Measurements from ENCODE around the gene TUBGCP5.

GRCh38 chr15:22951381-22952280 is 87.7 kb downstream of the TUBGCP5 start:
- TF ChIP-seq, protein P1, sequence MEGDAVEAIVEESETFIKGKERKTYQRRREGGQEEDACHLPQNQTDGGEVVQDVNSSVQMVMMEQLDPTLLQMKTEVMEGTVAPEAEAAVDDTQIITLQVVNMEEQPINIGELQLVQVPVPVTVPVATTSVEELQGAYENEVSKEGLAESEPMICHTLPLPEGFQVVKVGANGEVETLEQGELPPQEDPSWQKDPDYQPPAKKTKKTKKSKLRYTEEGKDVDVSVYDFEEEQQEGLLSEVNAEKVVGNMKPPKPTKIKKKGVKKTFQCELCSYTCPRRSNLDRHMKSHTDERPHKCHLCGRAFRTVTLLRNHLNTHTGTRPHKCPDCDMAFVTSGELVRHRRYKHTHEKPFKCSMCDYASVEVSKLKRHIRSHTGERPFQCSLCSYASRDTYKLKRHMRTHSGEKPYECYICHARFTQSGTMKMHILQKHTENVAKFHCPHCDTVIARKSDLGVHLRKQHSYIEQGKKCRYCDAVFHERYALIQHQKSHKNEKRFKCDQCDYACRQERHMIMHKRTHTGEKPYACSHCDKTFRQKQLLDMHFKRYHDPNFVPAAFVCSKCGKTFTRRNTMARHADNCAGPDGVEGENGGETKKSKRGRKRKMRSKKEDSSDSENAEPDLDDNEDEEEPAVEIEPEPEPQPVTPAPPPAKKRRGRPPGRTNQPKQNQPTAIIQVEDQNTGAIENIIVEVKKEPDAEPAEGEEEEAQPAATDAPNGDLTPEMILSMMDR (IDR thresholded peaks at IDR 0.05): no peak
- TF ChIP-seq, protein P2, sequence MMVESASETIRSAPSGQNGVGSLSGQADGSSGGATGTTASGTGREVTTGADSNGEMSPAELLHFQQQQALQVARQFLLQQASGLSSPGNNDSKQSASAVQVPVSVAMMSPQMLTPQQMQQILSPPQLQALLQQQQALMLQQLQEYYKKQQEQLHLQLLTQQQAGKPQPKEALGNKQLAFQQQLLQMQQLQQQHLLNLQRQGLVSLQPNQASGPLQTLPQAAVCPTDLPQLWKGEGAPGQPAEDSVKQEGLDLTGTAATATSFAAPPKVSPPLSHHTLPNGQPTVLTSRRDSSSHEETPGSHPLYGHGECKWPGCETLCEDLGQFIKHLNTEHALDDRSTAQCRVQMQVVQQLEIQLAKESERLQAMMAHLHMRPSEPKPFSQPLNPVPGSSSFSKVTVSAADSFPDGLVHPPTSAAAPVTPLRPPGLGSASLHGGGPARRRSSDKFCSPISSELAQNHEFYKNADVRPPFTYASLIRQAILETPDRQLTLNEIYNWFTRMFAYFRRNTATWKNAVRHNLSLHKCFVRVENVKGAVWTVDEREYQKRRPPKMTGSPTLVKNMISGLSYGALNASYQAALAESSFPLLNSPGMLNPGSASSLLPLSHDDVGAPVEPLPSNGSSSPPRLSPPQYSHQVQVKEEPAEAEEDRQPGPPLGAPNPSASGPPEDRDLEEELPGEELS (CRISPR knock-in tag; IDR thresholded peaks at IDR 0.05): no peak
- no peak for TF ChIP-seq ZNF138 (CRISPR knock-in tag; conservative IDR thresholded peaks at IDR 0.05)

Data from WTC11 (cell line).